ENCODE results near the gene PCP4. TPM values are rescaled to one million over a fixed set of nuclear protein-coding genes. Genes with fewer than 3 reads are reported as not detected.

The PCP4 gene
- total RNA-seq, 1 experiment from 2014 or later = 1.6 TPM

DNA sequence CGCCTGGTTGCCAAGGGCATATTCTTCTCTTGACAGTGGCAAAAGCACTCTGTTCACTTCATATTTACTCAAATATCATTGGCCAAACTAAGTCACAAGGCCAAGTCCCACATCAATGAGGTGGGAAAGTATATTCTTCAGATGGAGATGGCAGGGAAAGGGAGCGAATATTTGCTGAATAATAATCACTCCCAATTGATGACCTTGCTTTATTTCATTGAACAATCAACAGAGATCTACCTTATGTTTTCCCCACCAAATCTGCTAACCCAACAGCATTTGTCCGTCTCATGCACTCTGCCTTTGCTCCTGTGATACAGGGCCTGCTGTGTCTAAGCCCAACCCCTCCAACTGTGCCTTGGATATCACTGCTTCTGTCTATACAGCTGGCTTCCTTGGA is 45.2 kb upstream of the PCP4 start (continued):
- TF ChIP-seq, protein P1, sequence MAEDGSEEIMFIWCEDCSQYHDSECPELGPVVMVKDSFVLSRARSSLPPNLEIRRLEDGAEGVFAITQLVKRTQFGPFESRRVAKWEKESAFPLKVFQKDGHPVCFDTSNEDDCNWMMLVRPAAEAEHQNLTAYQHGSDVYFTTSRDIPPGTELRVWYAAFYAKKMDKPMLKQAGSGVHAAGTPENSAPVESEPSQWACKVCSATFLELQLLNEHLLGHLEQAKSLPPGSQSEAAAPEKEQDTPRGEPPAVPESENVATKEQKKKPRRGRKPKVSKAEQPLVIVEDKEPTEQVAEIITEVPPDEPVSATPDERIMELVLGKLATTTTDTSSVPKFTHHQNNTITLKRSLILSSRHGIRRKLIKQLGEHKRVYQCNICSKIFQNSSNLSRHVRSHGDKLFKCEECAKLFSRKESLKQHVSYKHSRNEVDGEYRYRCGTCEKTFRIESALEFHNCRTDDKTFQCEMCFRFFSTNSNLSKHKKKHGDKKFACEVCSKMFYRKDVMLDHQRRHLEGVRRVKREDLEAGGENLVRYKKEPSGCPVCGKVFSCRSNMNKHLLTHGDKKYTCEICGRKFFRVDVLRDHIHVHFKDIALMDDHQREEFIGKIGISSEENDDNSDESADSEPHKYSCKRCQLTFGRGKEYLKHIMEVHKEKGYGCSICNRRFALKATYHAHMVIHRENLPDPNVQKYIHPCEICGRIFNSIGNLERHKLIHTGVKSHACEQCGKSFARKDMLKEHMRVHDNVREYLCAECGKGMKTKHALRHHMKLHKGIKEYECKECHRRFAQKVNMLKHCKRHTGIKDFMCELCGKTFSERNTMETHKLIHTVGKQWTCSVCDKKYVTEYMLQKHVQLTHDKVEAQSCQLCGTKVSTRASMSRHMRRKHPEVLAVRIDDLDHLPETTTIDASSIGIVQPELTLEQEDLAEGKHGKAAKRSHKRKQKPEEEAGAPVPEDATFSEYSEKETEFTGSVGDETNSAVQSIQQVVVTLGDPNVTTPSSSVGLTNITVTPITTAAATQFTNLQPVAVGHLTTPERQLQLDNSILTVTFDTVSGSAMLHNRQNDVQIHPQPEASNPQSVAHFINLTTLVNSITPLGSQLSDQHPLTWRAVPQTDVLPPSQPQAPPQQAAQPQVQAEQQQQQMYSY (CRISPR knock-in tag; IDR thresholded peaks at IDR 0.05) = no peak
- no peak for TF ChIP-seq ZNF232 (CRISPR knock-in tag; IDR thresholded peaks at IDR 0.05)
- TF ChIP-seq, protein P2, sequence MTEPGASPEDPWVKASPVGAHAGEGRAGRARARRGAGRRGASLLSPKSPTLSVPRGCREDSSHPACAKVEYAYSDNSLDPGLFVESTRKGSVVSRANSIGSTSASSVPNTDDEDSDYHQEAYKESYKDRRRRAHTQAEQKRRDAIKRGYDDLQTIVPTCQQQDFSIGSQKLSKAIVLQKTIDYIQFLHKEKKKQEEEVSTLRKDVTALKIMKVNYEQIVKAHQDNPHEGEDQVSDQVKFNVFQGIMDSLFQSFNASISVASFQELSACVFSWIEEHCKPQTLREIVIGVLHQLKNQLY (CRISPR knock-in tag; IDR thresholded peaks at IDR 0.05) = no peak
- no peak for TF ChIP-seq JUN (CRISPR knock-in tag; IDR thresholded peaks at IDR 0.05)
- TF ChIP-seq ZNF423 (CRISPR knock-in tag; IDR thresholded peaks at IDR 0.05) = no peak
- TF ChIP-seq, protein P3, sequence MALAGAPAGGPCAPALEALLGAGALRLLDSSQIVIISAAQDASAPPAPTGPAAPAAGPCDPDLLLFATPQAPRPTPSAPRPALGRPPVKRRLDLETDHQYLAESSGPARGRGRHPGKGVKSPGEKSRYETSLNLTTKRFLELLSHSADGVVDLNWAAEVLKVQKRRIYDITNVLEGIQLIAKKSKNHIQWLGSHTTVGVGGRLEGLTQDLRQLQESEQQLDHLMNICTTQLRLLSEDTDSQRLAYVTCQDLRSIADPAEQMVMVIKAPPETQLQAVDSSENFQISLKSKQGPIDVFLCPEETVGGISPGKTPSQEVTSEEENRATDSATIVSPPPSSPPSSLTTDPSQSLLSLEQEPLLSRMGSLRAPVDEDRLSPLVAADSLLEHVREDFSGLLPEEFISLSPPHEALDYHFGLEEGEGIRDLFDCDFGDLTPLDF (CRISPR knock-in tag; IDR thresholded peaks at IDR 0.05) = no peak
- TF ChIP-seq, protein P4, sequence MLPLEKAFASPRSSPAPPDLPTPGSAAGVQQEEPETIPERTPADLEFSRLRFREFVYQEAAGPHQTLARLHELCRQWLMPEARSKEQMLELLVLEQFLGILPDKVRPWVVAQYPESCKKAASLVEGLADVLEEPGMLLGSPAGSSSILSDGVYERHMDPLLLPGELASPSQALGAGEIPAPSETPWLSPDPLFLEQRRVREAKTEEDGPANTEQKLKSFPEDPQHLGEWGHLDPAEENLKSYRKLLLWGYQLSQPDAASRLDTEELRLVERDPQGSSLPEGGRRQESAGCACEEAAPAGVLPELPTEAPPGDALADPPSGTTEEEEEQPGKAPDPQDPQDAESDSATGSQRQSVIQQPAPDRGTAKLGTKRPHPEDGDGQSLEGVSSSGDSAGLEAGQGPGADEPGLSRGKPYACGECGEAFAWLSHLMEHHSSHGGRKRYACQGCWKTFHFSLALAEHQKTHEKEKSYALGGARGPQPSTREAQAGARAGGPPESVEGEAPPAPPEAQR (CRISPR knock-in tag; IDR thresholded peaks at IDR 0.05) = no peak
- TF ChIP-seq, protein P5, sequence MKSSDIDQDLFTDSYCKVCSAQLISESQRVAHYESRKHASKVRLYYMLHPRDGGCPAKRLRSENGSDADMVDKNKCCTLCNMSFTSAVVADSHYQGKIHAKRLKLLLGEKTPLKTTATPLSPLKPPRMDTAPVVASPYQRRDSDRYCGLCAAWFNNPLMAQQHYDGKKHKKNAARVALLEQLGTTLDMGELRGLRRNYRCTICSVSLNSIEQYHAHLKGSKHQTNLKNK (CRISPR knock-in tag; IDR thresholded peaks at IDR 0.05) = no peak
- TF ChIP-seq, protein P6, sequence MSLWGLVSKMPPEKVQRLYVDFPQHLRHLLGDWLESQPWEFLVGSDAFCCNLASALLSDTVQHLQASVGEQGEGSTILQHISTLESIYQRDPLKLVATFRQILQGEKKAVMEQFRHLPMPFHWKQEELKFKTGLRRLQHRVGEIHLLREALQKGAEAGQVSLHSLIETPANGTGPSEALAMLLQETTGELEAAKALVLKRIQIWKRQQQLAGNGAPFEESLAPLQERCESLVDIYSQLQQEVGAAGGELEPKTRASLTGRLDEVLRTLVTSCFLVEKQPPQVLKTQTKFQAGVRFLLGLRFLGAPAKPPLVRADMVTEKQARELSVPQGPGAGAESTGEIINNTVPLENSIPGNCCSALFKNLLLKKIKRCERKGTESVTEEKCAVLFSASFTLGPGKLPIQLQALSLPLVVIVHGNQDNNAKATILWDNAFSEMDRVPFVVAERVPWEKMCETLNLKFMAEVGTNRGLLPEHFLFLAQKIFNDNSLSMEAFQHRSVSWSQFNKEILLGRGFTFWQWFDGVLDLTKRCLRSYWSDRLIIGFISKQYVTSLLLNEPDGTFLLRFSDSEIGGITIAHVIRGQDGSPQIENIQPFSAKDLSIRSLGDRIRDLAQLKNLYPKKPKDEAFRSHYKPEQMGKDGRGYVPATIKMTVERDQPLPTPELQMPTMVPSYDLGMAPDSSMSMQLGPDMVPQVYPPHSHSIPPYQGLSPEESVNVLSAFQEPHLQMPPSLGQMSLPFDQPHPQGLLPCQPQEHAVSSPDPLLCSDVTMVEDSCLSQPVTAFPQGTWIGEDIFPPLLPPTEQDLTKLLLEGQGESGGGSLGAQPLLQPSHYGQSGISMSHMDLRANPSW (CRISPR knock-in tag; conservative IDR thresholded peaks at IDR 0.05; ENCODE audit: low read depth) = no peak

DNA sequence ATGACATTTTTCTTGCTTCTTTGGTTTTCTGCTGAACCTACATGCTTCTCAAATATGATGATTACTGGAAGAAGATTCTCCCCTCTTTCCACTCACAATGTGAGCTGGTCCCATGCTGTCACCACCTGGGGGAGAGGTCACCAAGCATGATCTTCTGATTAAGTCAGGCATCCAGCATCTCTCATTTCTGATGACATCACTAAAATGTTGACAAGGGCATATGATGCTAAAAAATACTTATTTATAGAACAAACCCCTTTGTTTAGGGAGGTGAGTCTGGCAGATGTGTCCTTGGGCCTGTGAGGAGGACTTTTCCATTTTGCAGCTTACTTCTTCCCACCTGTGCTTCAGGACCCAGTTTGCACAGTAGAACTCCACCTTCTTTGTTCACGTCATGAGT is 42.0 kb upstream of the PCP4 start:
- peaks cover 21% of the 10 kb centered on the region for H3K9me3 Mint-ChIP-seq
- H3K4me3 Mint-ChIP-seq = no peak overlapping the region
- H3K4me1 Mint-ChIP-seq = no peaks in the 10 kb centered on the region
- no peaks in the 10 kb centered on the region for H3K36me3 Mint-ChIP-seq
- H3K27ac Mint-ChIP-seq = no peak overlapping the region
- CTCF ChIA-PET = no interaction called here
- no peak for DNase-seq (ENCODE audit: low spot score)
- H3K27me3 Mint-ChIP-seq (ENCODE audit: low read depth) = no peaks in the 10 kb centered on the region
- TF ChIP-seq CREM (CRISPR knock-in tag; IDR thresholded peaks at IDR 0.05) (no peak), ZNF416 (CRISPR knock-in tag; IDR thresholded peaks at IDR 0.05) (no peak), CREB1 (CRISPR knock-in tag; IDR thresholded peaks at IDR 0.05) (no peak), NFYB (CRISPR knock-in tag; conservative IDR thresholded peaks at IDR 0.05; ENCODE audit: low read depth) (no peak)
- TF ChIP-seq, protein P7, sequence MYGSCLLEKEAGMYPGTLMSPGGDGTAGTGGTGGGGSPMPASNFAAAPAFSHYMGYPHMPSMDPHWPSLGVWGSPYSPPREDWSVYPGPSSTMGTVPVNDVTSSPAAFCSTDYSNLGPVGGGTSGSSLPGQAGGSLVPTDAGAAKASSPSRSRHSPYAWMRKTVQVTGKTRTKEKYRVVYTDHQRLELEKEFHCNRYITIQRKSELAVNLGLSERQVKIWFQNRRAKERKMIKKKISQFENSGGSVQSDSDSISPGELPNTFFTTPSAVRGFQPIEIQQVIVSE (CRISPR knock-in tag; IDR thresholded peaks at IDR 0.05; ENCODE audit: borderline replicate concordance) = no peak
- POLR2A ChIA-PET = no interaction called here
- no peak for ATAC-seq
